Measurements from ENCODE around the gene CACNG5. TPM values are rescaled to one million over a fixed set of nuclear protein-coding genes. Genes with fewer than 3 reads are reported as not detected.
A peak's percentile ranks its signal among the peaks of the same experiment; 100 is the strongest.

The CACNG5 gene
- total RNA-seq, 1 experiment from 2014 or later: not detected

DNA sequence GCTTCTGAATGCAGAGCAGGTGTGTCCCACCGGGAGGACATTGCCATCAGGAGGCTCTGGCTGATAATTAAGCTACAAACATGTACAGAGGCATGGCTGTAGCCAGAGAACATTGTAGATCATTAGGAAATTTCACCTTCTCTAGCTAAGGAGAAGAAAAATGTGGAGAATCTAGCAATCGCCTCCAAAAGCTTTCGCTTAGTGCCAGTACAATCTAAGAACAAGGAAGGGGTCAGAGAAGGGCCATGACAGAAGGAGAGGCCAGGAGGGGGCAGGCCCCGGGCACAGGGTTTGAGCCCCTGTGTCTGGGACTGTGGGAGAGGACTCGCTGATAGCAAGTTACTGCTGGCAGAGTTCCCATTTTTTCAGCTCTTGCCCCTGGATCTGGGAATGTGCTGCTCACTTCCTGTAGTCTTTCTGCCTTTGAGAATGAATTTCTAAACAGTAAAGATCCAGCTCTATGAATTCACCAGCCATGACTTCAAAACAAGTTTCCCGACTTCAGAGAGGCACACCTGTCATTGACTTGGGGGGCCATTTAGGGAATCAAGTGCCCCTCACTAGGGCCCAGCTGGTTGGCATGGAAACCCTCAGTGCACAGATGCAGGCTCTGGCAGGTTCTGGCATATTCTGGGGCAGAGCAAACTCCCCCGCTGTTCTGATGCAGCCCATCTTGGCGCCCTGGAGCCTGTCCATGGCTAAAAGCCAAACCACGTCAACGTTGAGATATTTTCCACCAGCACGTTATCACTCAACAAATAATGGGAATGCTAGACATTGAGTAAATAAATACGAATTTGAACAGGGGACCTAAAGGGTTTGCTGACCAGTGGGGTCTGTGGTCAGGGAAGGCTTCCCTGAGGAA lies 70.1 kb downstream of the CACNG5 start:
- peak; percentile 71 for DNase-seq (ENCODE audit: low read depth)

DNA sequence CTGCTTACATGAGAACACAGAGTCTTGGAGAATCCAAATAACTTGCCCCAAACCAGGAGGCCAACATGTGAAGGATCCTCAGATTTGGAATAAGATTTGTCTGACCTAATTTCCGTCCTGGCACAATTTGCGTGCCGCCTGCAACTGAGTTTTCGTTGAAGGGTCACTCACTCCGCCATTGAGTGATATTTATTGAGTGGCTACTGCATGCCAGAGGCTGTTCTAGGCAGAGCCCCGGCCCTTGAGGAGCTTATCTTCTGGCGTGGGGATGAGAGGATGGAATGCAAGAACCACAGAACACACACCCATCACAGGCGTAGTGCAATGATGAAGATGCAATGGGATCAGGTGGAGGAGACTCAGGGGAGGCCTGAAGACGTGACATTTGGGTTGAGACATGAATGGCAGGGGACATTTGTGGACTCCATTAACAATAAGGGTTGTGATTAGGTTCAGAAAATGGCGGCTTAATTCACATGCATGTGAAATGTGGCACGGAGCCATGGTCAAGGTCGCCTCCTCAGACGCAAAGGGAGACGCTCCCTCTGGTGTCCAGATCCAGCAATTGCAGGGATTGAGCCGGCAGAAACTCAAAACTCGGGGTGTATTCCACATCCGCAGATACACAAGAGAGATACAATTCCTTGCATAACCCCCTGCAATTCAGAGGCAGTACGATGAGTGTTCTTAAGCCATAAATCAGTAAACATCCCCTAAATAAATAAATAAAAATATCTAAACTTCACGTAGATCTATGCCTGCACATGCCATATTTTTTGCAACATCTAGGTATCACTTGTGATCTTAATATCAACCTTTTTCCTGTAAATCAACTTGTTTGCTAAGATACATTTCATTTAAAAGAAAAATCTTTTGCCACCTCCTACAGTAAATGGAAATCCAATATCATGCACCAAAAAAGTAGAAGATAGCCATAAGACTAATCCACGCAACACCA lies 71.7 kb downstream of the CACNG5 start:
- DNase-seq (ENCODE audit: low read depth): peak; percentile 87

DNA sequence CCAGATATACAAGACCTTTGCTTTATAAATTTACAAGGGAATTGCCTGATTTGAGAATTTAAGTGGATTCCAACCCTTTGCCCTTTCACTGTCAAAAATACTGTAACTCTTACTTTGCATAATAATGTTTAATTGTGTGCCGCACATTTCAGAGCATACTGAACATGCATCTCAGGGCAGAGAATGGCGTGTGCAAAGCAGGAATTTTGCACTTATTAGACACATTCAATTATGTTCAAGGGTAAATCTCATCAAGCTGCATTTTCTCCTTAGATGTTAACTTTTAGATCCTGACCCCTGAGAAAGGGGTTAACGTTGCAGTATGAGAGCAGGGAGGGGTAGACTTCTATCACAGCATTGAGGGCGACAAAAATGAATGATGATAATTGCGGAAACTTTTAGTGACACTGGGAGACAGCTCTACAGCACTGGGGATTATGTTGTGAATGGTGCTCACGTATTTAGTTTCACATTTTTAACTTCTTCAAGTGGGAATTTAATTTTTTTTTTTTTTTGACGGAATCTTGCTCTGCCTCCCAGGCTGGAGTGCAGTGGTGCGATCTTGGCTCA lies 75.0 kb downstream of the CACNG5 start:
- no peak for DNase-seq (ENCODE audit: low read depth)

DNA sequence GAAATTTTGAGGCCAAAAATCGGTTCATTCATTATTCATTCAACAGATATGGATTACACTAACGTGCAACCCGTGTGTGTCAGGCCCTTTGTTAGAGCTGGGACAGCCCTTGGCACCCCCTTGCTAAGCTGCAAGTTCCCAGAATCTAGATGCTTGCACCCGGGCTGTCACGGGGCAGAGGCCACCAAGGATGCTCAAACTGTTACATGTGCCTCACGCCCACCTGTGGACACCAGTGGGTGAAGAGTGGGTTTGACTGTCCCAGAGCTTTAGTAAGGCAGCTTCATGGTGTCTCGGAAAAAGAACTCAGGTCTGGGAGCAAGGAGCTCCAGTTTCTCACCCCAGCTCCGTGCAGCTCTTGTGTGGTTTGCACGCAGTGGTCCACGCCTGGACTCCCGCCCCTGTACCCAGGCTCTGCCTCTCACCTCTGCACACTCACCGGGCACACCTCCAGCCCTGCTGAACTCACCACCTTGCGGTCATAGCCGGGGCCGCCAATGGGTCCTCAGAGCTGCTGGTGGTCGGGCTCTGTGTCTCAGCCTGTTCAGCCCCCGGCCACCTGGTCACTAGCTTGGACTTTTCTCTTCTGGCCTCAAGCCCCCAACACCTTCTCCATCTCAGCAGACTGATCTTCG lies 75.9 kb downstream of the CACNG5 start:
- DNase-seq (ENCODE audit: low read depth): no peak

- DNase-seq (ENCODE audit: low read depth): peak; percentile 50
These were observed 80.3 kb downstream of the CACNG5 start for GRCh38 chr17:66915204-66915611.

- no peak for DNase-seq (ENCODE audit: low read depth)
These were observed 80.9 kb downstream of the CACNG5 start for GRCh38 chr17:66915792-66916191.

- no peak for DNase-seq (ENCODE audit: low read depth)
These were observed 82.0 kb downstream of the CACNG5 start for GRCh38 chr17:66916946-66917345.

GRCh38 chr17:66918896-66919295 lies 84.0 kb downstream of the CACNG5 start:
- DNase-seq (ENCODE audit: low read depth): no peak

DNA sequence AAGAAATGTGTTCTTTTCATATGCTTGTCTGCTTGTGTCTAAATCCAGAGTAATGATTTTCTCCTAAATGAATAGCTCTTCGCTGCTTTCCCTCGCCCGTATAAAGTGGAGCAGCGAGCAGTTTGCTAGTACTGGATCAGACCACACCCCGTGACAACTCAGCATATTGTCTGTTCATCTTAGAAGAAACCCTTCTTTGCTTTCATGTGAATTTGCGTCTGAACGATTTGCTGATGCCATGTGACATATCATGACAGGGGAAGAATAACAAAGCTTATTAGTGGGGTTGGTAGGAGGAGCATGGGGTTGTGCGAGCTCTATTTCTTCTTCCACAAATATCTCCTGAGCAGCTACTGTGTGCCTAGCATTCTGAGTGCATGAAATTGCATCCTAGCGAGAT lies 85.5 kb downstream of the CACNG5 start:
- no peak for DNase-seq (ENCODE audit: low read depth)

DNA sequence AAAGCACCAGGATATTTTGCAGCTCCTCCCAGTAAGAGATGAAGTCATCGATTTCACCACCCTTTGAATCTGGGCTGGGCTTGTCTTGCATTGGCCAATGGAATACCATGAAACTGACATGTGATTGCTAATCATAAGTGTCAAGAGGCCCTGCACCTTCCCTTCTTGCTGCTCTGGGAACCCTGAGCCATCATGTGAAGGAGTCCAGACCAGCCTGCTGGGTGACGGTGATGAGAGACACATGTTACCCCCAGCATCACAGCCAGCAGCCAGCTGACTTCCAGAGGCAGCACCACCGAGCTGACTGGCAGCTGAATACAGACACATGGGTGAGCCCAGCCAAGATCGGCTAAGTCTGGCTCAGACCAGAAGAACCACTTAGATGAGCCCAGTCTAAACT lies 86.0 kb downstream of the CACNG5 start:
- DNase-seq (ENCODE audit: low read depth): no peak

GRCh38 chr17:66923886-66924285 lies 89.0 kb downstream of the CACNG5 start:
- DNase-seq (ENCODE audit: low read depth): no peak

GRCh38 chr17:66925811-66926500 lies 91.0 kb downstream of the CACNG5 start:
- DNase-seq (ENCODE audit: low read depth): no peak

GRCh38 chr17:66928949-66929348 lies 94.0 kb downstream of the CACNG5 start:
- no peak for DNase-seq (ENCODE audit: low read depth)

- no peak for DNase-seq (ENCODE audit: low read depth)
These were observed 94.7 kb downstream of the CACNG5 start for GRCh38 chr17:66929591-66929990.

DNA sequence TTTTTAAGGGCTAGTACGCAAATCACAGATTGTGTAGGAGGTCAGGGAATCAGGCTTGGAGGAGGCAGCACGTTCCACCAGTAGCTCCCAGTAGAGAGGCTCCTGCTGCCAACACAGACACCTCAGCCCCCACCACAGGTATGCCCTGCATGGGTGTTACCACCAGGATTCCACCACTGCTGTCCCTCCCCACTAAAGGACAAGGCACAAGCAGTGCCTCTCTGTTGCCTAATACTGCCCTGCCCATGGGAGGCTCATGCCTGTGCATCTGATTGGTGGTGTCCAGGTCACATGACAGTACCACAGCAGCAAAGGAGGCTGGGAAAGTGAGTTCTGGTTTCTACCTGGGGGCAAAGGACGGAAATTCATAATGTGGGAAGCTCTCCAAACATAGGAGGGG lies 96.0 kb downstream of the CACNG5 start:
- no peak for DNase-seq (ENCODE audit: low read depth)

DNA sequence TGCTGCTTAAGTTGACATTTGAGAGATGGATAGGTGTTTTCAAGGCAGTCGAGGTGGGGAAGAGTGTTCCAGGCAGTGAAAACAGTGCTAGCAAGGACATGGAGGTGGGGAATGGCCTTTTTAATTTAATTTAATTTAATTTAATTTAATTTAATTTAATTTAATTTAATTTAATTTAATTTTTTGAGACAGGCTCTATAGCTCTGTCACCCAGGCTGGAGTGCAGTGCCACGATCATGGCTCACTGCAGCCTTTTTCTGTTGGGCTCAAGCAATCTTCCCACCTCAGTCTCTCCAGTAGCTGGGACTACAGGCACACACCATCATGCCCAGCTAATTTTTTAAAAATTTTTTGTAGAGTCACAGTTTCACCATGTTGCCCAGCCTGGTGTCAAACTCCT lies 97.4 kb downstream of the CACNG5 start:
- no peak for DNase-seq (ENCODE audit: low read depth)

DNA sequence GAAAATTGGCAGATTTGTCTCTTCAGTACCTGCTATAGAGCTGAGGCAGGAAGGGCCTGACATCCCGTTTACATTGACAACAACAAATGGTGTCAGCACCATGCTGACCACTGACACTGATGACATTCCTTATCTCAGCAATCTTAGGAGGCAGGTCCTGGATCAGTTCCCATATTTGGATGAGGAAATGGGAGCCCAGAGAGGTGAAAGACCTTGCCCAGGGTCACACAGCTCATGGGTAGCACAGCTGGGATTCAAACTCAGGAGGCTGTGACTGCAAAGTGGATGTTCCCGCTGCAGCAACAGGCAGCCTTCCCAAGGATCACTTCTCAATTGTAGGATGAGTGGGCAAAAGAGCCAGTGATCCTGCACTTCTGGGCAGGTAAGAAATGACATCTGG lies 99.1 kb downstream of the CACNG5 start:
- no peak for DNase-seq (ENCODE audit: low read depth)

Measured in Daoy (cell line).